CD4-positive, alpha-beta T cell treated with Interleukin-1 beta for 1 hour (primary cell): ENCODE measurements around the gene KLHL9.

Source experiments
- DNase-seq, 2 donors: peaks; one replicate each; pipeline ENCODE4 v3.0.0-alpha.2; 2020 to 2022

KLHL9 gene

GRCh38 chr9:21317956-21318923 lies 17.0 kb downstream of the KLHL9 start:
- DNase-seq, result peak; percentile 13 to 42

- DNase-seq, result no peak
Measured at GRCh38 chr9:21316860-21317259, 18.3 kb downstream of the KLHL9 start.

- no peak for DNase-seq
Measured at GRCh38 chr9:21316032-21316842, 19.0 kb downstream of the KLHL9 start.

- DNase-seq, result no peak
Measured at GRCh38 chr9:21314152-21314551, 21.1 kb downstream of the KLHL9 start.

- no peak for DNase-seq
Measured at GRCh38 chr9:21311889-21312288, 23.3 kb downstream of the KLHL9 start.

- DNase-seq, result no peak
Measured at GRCh38 chr9:21305213-21305612, 30.0 kb downstream of the KLHL9 start, which contains the start of gene IFNA5. Gene IFNA5, minus strand, starts transcription at chr9:21305313. Its CDS starts 57 bp downstream, at chr9:21305256.

- DNase-seq, result no peak
Measured at GRCh38 chr9:21295992-21296391, 39.2 kb downstream of the KLHL9 start.

GRCh38 chr9:21294904-21295538 lies 40.2 kb downstream of the KLHL9 start:
- no peak for DNase-seq

GRCh38 chr9:21294364-21294774 lies 40.8 kb downstream of the KLHL9 start:
- DNase-seq, result no peak

GRCh38 chr9:21289848-21290247 lies 45.4 kb downstream of the KLHL9 start:
- no peak for DNase-seq

- no peak for DNase-seq
Measured at GRCh38 chr9:21287280-21287679, 47.9 kb downstream of the KLHL9 start.

- peak in 1 of 2 donors; percentile 7 for DNase-seq
Measured at GRCh38 chr9:21286659-21287058, 48.5 kb downstream of the KLHL9 start.

GRCh38 chr9:21286099-21286498 lies 49.1 kb downstream of the KLHL9 start:
- DNase-seq, result no peak

GRCh38 chr9:21281275-21281674 lies 53.9 kb downstream of the KLHL9 start:
- no peak for DNase-seq
